Astrocyte (in vitro differentiated cells and primary cell): ENCODE data around the gene FAM180B. TPM values are rescaled to one million over a fixed set of nuclear protein-coding genes. Genes with fewer than 3 reads are reported as not detected.
A peak's percentile ranks its signal among the peaks of the same experiment; 100 is the strongest.

ENCODE experiments used
- DNase-seq: peaks from one replicate; pipeline ENCODE4 v3.0.0-alpha.2; 2010; ENCODE audit warnings: low read depth
- FAIRE-seq: peaks from 2 replicates; lab custom pipeline; 2011; peaks lifted over from hg19 to GRCh38; lab: Jason Lieb, UNC
- H2AFZ ChIP-seq: 2 replicates; pipeline ENCODE4 v1.6.0; 2012; ENCODE audit warnings: low read depth, low read length, inconsistent platforms
- H3K27ac ChIP-seq: 2 replicates; pipeline ENCODE4 v1.5.1; 2011; ENCODE audit warnings: low read depth, low read length, inconsistent platforms
- H3K27me3 ChIP-seq: 2 replicates; pipeline ENCODE4 v1.6.0; 2011; ENCODE audit warnings: low read length, inconsistent platforms; ENCODE audit not compliant: insufficient read depth
- H3K36me3 ChIP-seq: 2 replicates; pipeline ENCODE4 v1.5.1; 2011; ENCODE audit warnings: low read length, inconsistent platforms; ENCODE audit not compliant: insufficient read depth
- H3K4me1 ChIP-seq: 2 replicates; pipeline ENCODE4 v1.5.1; 2011; ENCODE audit warnings: low read length, inconsistent platforms; ENCODE audit not compliant: insufficient read depth
- H3K4me2 ChIP-seq: 2 replicates; pipeline ENCODE4 v1.6.0; 2012; ENCODE audit warnings: low read length, inconsistent platforms
- H3K4me3 ChIP-seq: 2 replicates; pipeline ENCODE4 v1.5.1; 2011; ENCODE audit warnings: low read depth, mild to moderate bottlenecking, low read length, inconsistent platforms; ENCODE audit not compliant: insufficient read depth
- H3K79me2 ChIP-seq: 2 replicates; pipeline ENCODE4 v1.6.0; 2012; ENCODE audit warnings: mild to moderate bottlenecking, low read length, inconsistent platforms; ENCODE audit not compliant: insufficient read depth
- H3K9ac ChIP-seq: 2 replicates; pipeline ENCODE4 v1.6.0; 2012; ENCODE audit warnings: mild to moderate bottlenecking, low read length, inconsistent platforms
- H3K9me3 ChIP-seq: 2 replicates; pipeline ENCODE4 v1.5.1; 2012; ENCODE audit warnings: low read depth, mild to moderate bottlenecking, low read length, inconsistent platforms; ENCODE audit not compliant: insufficient read depth
- H4K20me1 ChIP-seq: 2 replicates; pipeline ENCODE4 v1.6.0; 2012; ENCODE audit warnings: low read length, inconsistent platforms; ENCODE audit not compliant: insufficient read depth
- H3K27ac Mint-ChIP-seq: one replicate; pipeline ENCODE4 v1.8.0; 2021; ENCODE audit warnings: mild to moderate bottlenecking, mixed read lengths; ENCODE audit not compliant: unreplicated experiment
- H3K27me3 Mint-ChIP-seq: one replicate; pipeline ENCODE4 v1.8.0; 2021; ENCODE audit warnings: low read depth, mixed read lengths; ENCODE audit not compliant: unreplicated experiment
- H3K36me3 Mint-ChIP-seq: one replicate; pipeline ENCODE4 v1.8.0; 2021; ENCODE audit warnings: low read depth, mixed read lengths; ENCODE audit not compliant: unreplicated experiment
- H3K4me1 Mint-ChIP-seq: one replicate; pipeline ENCODE4 v1.8.0; 2021; ENCODE audit warnings: low read depth, mixed read lengths; ENCODE audit not compliant: unreplicated experiment
- H3K4me3 Mint-ChIP-seq: one replicate; pipeline ENCODE4 v1.8.0; 2021; ENCODE audit warnings: mild to moderate bottlenecking, moderate library complexity, mixed read lengths; ENCODE audit not compliant: unreplicated experiment
- H3K9me3 Mint-ChIP-seq: one replicate; pipeline ENCODE4 v1.8.0; 2021; ENCODE audit warnings: mild to moderate bottlenecking, mixed read lengths; ENCODE audit not compliant: unreplicated experiment
- CTCF ChIP-seq: IDR thresholded peaks from 2 replicates; pipeline ENCODE4 v1.5.1; 2011; ENCODE audit warnings: low read depth, mild to moderate bottlenecking, inconsistent platforms, low read length, moderate library complexity; ENCODE audit not compliant: insufficient read depth
- EZH2 ChIP-seq: IDR thresholded peaks from 2 replicates; pipeline ENCODE4 v1.6.1; 2012; ENCODE audit warnings: mild to moderate bottlenecking, low read length, inconsistent platforms; ENCODE audit not compliant: insufficient read depth
- total RNA-seq: library from RNA; stranded (reverse); gene quantifications from 2 replicates; pipeline ENCODE4 v1.2.1, GENCODE V29; 2021

Gene FAM180B
- total RNA-seq, 1 donor from 2014 or later: 0.16 TPM

DNA sequence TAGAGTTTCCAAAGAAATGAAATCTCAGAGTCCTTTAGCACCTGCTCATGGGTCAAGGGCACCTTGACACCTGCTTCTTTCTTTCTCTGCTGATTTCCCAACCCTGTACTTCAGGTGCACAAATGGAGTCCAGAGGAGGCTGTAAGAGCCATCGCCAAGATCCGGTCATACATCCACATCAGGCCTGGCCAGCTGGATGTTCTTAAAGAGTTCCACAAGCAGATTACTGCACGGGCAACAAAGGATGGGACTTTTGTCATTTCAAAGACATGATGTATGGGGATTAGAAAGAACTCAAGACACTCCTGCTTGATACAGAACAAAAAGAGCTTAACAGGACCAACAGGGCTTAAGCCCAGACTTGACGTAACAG lies 15.1 kb upstream of the FAM180B start:
- Histone ChIP-seq H3K9ac (no peak overlapping the region), H3K79me2 (peaks cover 64% of the 10 kb centered on the region)
- FAIRE-seq: no peak

DNA sequence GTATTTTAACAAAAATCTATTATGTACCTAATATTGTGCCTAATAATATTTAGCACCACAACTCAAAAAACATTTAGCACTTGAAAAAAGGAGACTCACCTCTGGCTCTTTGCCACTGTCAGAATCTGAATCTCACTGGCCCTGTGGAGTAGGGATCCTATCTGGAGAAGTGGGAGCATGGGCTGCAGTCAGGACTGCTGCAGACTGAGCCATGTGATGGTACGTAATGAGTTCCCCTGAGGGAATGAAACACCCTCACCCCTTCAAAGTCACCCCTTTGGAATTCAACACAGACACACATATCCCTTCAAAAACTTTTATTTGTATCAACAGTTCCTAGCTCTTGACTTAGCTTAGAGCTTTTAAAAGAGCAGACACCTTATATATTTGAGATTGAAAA lies 14.6 kb upstream of the FAM180B start:
- FAIRE-seq (no peak), DNase-seq (peak; percentile 59)
- Histone ChIP-seq H3K4me1 (peaks cover 16% of the 10 kb centered on the region), H3K9ac (peak overlapping the region; percentile 15), H3K4me2 (peak overlapping the region; percentile 6), H3K36me3 (peaks cover 20% of the 10 kb centered on the region), H3K4me3 (no peak overlapping the region), H3K27me3 (no peaks in the 10 kb centered on the region), H3K79me2 (peaks cover 60% of the 10 kb centered on the region), H3K27ac (peak overlapping the region; percentile 19), H3K9me3 (no peaks in the 10 kb centered on the region), H2AFZ (no peak overlapping the region), H4K20me1 (peaks cover 24% of the 10 kb centered on the region)
- no peak overlapping the region for H3K27ac Mint-ChIP-seq
- no peak overlapping the region for H3K4me3 Mint-ChIP-seq
- H3K4me1 Mint-ChIP-seq: no peaks in the 10 kb centered on the region
- peaks cover 11% of the 10 kb centered on the region for H3K36me3 Mint-ChIP-seq
- no peaks in the 10 kb centered on the region for H3K27me3 Mint-ChIP-seq
- TF ChIP-seq EZH2 (no peak), CTCF (no peak)
- H3K9me3 Mint-ChIP-seq: no peaks in the 10 kb centered on the region

More for the DNA sequence above, 15.1 kb upstream of the FAM180B start:
- Histone ChIP-seq H3K36me3 (peaks cover 20% of the 10 kb centered on the region), H3K27ac (no peak overlapping the region), H2AFZ (no peak overlapping the region), H3K4me1 (peaks cover 16% of the 10 kb centered on the region), H3K4me2 (no peak overlapping the region), H3K4me3 (no peak overlapping the region), H3K9me3 (no peaks in the 10 kb centered on the region), H4K20me1 (peaks cover 24% of the 10 kb centered on the region), H3K27me3 (no peaks in the 10 kb centered on the region)
- Mint-ChIP-seq H3K9me3 (no peaks in the 10 kb centered on the region), H3K4me1 (no peaks in the 10 kb centered on the region), H3K4me3 (no peak overlapping the region), H3K27ac (no peak overlapping the region), H3K27me3 (no peaks in the 10 kb centered on the region), H3K36me3 (peaks cover 11% of the 10 kb centered on the region)
- DNase-seq: no peak
- no peak for TF ChIP-seq EZH2
- no peak for TF ChIP-seq CTCF

- H3K4me1 Mint-ChIP-seq: peaks cover 2% of the 10 kb centered on the region
- no peaks in the 10 kb centered on the region for H3K27me3 Mint-ChIP-seq
- Histone ChIP-seq H3K79me2 (peaks cover 66% of the 10 kb centered on the region), H3K4me2 (peak overlapping the region; percentile 6), H3K9ac (peak overlapping the region; percentile 15), H3K4me3 (no peak overlapping the region), H3K4me1 (peaks cover 19% of the 10 kb centered on the region), H3K36me3 (peaks cover 20% of the 10 kb centered on the region), H3K9me3 (no peaks in the 10 kb centered on the region), H3K27ac (peak overlapping the region; percentile 19), H4K20me1 (peaks cover 24% of the 10 kb centered on the region), H2AFZ (no peak overlapping the region), H3K27me3 (no peaks in the 10 kb centered on the region)
- H3K27ac Mint-ChIP-seq: no peak overlapping the region
- peaks cover 17% of the 10 kb centered on the region for H3K36me3 Mint-ChIP-seq
- DNase-seq (no peak), FAIRE-seq (no peak)
- no peak for TF ChIP-seq CTCF
- TF ChIP-seq EZH2: no peak
- H3K4me3 Mint-ChIP-seq: no peak overlapping the region
- no peaks in the 10 kb centered on the region for H3K9me3 Mint-ChIP-seq
Observed at GRCh38 chr11:47572715-47573255, 13.7 kb upstream of the FAM180B start.
